ENCODE data around the gene SLC22A31.

- TF ChIP-seq CTCF (IDR thresholded peaks at IDR 0.05; ENCODE audit: low read length) (no peak), EZH2 (IDR thresholded peaks at IDR 0.05; ENCODE audit: borderline replicate concordance, low read length) (no peak)
Measured at GRCh38 chr16:89191901-89192185, 8.5 kb downstream of the SLC22A31 start.

Data from OCI-LY1 (cell line).